GM20000 (cell line): ENCODE data around the gene MTHFD1L.

Source experiments
- DNase-seq: peaks from one replicate; pipeline ENCODE4 v3.0.0; 2012; ENCODE audit warnings: low spot score
- TF ChIP-seq, protein P1 (sequence below): IDR thresholded peaks from 2 replicates; pipeline ENCODE4 v1.5.1; 2012; ENCODE audit warnings: mild to moderate bottlenecking, control low read depth; ENCODE audit errors: extremely low read depth, missing control alignments

MTHFD1L gene

DNA sequence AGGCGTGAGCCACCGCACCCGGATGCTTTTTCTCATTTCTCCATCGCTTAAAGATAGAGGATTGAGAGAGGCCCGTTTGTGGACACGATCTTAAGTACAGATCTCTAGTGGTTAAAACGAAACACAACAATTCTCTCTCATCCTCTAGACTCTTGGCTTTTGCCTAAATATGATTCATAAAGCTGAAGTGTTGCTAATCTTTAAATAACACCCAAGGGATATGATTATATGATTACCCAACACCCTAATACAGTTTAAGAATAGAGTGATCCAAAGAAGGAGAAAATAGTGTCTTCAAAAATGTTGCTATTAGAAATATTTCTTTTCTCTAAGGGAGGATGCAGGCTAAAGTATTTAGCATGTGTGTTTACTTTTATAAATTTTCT, 50.4 kb downstream of the MTHFD1L start:
- DNase-seq = no peak
- TF ChIP-seq, protein P1, sequence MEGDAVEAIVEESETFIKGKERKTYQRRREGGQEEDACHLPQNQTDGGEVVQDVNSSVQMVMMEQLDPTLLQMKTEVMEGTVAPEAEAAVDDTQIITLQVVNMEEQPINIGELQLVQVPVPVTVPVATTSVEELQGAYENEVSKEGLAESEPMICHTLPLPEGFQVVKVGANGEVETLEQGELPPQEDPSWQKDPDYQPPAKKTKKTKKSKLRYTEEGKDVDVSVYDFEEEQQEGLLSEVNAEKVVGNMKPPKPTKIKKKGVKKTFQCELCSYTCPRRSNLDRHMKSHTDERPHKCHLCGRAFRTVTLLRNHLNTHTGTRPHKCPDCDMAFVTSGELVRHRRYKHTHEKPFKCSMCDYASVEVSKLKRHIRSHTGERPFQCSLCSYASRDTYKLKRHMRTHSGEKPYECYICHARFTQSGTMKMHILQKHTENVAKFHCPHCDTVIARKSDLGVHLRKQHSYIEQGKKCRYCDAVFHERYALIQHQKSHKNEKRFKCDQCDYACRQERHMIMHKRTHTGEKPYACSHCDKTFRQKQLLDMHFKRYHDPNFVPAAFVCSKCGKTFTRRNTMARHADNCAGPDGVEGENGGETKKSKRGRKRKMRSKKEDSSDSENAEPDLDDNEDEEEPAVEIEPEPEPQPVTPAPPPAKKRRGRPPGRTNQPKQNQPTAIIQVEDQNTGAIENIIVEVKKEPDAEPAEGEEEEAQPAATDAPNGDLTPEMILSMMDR = no peak

DNA sequence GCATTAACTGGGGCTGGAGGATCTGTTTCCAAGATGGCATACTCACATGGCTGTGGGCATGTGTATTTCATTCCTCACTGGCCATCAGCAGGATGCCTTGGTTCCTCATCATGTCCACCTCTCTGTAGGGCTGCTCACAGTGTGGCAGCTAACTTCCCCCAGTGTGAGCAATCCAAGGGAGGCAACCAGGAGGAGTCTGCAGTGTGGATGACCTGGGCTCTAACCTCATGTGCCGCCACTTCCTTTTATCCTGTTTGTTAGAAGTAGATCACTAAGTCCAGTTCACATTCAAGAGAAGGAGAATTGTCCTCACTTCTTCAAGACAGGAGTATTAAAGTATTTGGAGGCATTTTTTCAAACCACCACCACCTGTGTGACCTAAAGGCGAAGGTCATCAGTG, 54.4 kb downstream of the MTHFD1L start:
- TF ChIP-seq, protein P1 = no peak
- DNase-seq = no peak

DNA sequence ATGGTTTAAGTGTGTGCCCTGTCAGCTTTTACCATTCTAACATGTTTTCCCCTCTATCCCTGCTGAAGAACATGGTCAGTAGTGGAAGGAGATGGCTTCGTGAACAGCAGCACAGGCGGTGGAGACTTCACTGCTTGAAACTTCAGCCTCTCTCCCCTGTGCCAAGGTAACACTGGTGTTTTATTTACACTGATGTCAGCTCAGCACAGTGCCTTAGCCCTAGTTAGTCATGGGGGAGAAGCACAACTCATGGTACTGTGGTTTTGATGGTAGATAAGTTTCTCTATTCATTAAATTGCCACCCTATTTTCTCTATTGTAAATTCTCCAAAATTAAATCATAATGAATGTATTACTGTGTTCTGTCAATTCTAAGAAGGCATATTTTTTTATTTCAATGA, 56.6 kb downstream of the MTHFD1L start:
- no peak for DNase-seq
- TF ChIP-seq, protein P1 = no peak

DNA sequence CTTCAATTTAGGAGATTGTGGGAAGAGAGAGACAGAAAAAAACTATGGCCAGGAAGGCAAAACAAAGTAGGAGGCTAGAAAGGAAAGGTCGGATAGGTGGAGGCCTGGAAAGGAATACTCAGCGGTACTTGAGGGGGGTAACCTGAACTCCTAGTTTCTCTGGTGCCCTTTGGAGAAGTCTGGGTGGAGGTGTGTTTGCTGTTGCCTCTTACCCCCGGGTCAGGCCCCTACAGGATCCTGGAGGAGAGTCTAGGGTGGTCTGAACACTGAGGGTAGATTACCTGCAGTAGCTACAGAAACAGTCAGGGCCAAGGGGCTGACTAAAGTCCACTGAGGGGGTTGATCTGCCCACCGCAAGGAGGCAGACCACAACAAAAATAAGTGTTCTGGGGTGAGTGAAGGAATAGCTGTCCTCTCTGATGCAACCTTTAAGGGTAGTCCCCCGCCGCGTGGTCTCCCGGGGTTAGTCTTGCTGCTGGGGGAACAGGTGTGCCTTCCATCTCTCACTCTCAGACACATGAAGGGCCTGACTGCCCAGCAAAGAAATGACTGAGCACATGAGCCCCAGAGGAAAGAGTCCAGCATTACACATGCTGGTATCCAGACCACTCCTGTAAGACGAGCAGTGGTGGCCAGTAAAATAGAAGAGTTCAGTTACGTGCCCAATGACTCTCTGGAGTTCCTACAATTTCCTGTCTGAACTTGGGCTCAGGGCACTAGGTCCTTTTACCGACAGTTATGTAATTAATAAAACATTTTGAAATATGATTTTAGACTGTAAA, 59.5 kb downstream of the MTHFD1L start:
- TF ChIP-seq, protein P1 = no peak
- DNase-seq = peak; percentile 19

DNA sequence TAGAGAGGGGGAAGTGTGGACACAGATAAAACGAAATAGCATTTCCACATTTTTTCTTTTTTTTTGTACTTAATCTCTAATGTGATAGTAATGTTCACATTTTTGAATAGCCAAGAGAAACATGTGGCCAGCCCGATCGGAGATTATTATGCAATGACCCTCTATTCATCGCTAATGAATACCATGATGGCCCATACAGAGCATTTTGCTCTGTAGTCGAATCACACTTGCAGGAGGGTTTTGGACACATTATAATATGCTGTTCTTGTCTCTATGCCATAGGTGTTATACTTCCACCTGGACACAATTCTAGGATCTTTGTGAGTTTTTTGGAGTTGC, 60.1 kb downstream of the MTHFD1L start:
- TF ChIP-seq, protein P1 = no peak
- no peak for DNase-seq

DNA sequence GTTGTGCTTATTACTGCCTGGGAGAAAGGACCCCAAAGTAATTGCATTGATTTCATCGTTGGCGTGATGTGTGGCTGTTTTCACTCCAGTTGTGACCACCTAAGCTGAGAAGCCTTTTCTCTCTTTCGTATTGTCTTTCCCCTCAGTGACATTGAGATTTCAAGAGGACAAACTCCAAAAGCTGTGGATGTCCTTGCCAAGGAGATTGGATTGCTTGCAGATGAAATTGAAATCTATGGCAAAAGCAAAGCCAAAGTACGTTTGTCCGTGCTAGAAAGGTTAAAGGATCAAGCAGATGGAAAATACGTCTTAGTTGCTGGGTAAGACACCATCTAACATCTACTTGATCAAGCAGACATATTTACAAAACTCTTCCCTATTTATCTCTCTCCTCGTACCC, 60.5 kb downstream of the MTHFD1L start:
- DNase-seq = no peak
- TF ChIP-seq, protein P1 = no peak

DNA sequence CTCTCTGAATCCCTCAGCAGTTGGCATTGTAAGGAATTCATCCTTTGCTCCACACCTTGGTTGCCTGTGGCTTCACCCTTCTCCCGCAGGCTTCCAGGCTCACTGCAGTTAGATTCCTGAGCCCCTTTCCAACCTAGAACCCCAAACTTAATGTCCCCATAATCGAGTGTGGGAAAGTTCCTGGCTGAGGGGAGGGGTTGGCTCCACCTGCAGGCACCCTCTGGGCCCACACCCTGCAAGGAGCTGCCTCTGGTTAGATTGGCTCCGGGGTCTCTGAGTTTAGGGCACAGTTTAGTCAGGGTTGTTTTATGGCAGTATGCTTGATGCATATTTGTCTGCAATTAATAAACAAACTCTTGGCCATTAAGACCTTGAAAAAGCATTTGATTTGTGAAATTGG, 63.4 kb downstream of the MTHFD1L start:
- peak; percentile 31 for DNase-seq

More for the DNA sequence above, 63.4 kb downstream of the MTHFD1L start:
- TF ChIP-seq, protein P1 = peak; percentile 38
